Stimulated activated CD8-positive, alpha-beta memory T cell treated with anti-CD3 and anti-CD28 coated beads, Interleukin-4, amount 100 ng/mL, for 24 hours (primary cell): ENCODE measurements around the gene UMPS.

Experiments
- DNase-seq: peaks from one replicate; pipeline ENCODE4 v3.0.0-alpha.2; 2020; ENCODE audit warnings: low read depth

UMPS gene

GRCh38 chr3:124730129-124730940 lies at the start of gene UMPS:
Gene UMPS (plus strand): TSS chr3:124730452. CDS start chr3:124730472, 20 bp downstream.
- peak; percentile 88 for DNase-seq

- no peak for DNase-seq
Measured at GRCh38 chr3:124680521-124680920, 49.7 kb upstream of the UMPS start.

GRCh38 chr3:124682263-124682662 lies 48.0 kb upstream of the UMPS start:
- no peak for DNase-seq

- no peak for DNase-seq
Measured at GRCh38 chr3:124684459-124684858, 45.8 kb upstream of the UMPS start.

GRCh38 chr3:124685067-124685466 lies 45.2 kb upstream of the UMPS start:
- DNase-seq, result no peak

- DNase-seq, result no peak
Measured at GRCh38 chr3:124685481-124685880, 44.8 kb upstream of the UMPS start.

GRCh38 chr3:124686028-124686670 lies 44.1 kb upstream of the UMPS start:
- no peak for DNase-seq

- peak; percentile 57 for DNase-seq
Measured at GRCh38 chr3:124688581-124689454, 41.4 kb upstream of the UMPS start.

GRCh38 chr3:124691599-124691998 lies 38.7 kb upstream of the UMPS start:
- no peak for DNase-seq

- DNase-seq, result no peak
Measured at GRCh38 chr3:124694486-124694885, 35.8 kb upstream of the UMPS start.

GRCh38 chr3:124695369-124695768 lies 34.9 kb upstream of the UMPS start:
- DNase-seq, result no peak

GRCh38 chr3:124696006-124696405 lies 34.2 kb upstream of the UMPS start:
- no peak for DNase-seq

- DNase-seq, result no peak
Measured at GRCh38 chr3:124697302-124697701, 33.0 kb upstream of the UMPS start.

- no peak for DNase-seq
Measured at GRCh38 chr3:124698030-124698770, 32.1 kb upstream of the UMPS start.

GRCh38 chr3:124699051-124699450 lies 31.2 kb upstream of the UMPS start:
- DNase-seq, result no peak

GRCh38 chr3:124699686-124700396 lies 30.4 kb upstream of the UMPS start:
- DNase-seq, result no peak

- DNase-seq, result no peak
Measured at GRCh38 chr3:124700880-124701684, 29.2 kb upstream of the UMPS start.

- DNase-seq, result no peak
Measured at GRCh38 chr3:124701687-124702086, 28.6 kb upstream of the UMPS start.

- no peak for DNase-seq
Measured at GRCh38 chr3:124702950-124703349, 27.3 kb upstream of the UMPS start.

- DNase-seq, result no peak
Measured at GRCh38 chr3:124705552-124705951, 24.7 kb upstream of the UMPS start.
